ENCODE measurements around the gene APLP2. TPM values are rescaled to one million over a fixed set of nuclear protein-coding genes. Genes with fewer than 3 reads are reported as not detected.

APLP2 gene
- total RNA-seq, 1 donor from 2014 or later, result 815 TPM

DNA sequence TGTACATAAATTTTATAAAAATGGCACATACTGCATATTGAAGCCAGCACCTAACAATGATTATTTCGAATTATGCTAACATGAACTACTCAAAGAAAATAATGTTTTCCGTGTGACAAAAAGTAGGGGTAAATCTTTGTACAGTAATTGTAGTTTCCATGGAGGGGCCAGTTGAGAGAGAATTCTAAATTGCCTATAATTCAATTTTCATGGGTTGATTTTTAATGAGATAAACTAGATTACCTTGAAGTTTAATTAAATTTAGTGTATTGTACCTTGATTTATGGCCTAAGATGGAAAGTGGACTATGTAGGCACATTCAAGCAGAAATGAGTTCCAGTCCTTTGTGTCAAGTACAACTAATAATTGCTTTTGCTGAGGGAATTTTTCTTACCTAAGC, 5.0 kb downstream of the APLP2 start:
- peaks cover 44% of the 10 kb centered on the region for H3K4me1 Mint-ChIP-seq (ENCODE audit: unreplicated experiment)
- H3K4me3 Mint-ChIP-seq (ENCODE audit: unreplicated experiment), result no peak overlapping the region
- H3K27ac Mint-ChIP-seq (ENCODE audit: unreplicated experiment), result no peak overlapping the region
- TF ChIP-seq, protein P1, sequence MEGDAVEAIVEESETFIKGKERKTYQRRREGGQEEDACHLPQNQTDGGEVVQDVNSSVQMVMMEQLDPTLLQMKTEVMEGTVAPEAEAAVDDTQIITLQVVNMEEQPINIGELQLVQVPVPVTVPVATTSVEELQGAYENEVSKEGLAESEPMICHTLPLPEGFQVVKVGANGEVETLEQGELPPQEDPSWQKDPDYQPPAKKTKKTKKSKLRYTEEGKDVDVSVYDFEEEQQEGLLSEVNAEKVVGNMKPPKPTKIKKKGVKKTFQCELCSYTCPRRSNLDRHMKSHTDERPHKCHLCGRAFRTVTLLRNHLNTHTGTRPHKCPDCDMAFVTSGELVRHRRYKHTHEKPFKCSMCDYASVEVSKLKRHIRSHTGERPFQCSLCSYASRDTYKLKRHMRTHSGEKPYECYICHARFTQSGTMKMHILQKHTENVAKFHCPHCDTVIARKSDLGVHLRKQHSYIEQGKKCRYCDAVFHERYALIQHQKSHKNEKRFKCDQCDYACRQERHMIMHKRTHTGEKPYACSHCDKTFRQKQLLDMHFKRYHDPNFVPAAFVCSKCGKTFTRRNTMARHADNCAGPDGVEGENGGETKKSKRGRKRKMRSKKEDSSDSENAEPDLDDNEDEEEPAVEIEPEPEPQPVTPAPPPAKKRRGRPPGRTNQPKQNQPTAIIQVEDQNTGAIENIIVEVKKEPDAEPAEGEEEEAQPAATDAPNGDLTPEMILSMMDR (IDR thresholded peaks at IDR 0.05; ENCODE audit: unreplicated experiment), result no peak
- H3K9me3 Mint-ChIP-seq (ENCODE audit: unreplicated experiment), result no peaks in the 10 kb centered on the region
- DNase-seq (ENCODE audit: low spot score), result no peak
- peaks cover 7% of the 10 kb centered on the region for H3K36me3 Mint-ChIP-seq (ENCODE audit: low read depth, unreplicated experiment)
- peaks cover 3% of the 10 kb centered on the region for H3K27me3 Mint-ChIP-seq (ENCODE audit: unreplicated experiment)

DNA sequence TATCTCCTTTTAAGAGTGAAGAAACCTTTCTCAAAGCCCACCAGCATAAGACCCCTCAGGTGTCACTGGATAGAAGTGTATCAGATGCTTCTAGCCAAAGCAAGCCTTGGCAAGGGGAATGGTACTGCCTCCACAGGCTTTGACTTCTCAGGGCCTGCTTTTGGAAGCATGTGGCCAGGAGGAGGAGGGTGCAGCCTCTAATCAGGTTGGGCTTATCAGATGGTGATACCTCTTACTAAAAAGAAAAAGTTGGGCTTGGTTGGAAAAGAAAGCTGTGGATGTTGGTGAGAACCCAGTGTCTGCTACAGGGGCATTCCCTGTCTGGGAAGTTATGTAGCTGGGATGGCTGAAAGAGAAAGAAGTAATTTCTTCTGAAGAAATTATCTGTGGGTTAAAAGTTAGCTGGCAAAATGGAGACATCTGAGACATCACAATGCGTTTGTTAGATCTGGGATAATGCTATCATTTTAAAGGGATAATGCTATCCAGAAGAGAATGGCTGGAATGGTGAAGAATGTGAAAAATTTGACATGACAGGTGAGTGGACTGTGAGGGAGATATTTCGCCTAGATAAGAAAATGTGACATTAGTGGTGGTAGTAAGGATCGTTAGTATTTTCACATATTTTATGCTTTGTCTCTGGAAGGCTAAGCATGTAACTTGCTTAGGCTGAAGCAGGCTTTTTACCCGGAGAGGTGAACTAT, 7.2 kb downstream of the APLP2 start:
- Mint-ChIP-seq H3K27ac (ENCODE audit: unreplicated experiment) (no peak overlapping the region), H3K4me3 (ENCODE audit: unreplicated experiment) (no peak overlapping the region)

DNA sequence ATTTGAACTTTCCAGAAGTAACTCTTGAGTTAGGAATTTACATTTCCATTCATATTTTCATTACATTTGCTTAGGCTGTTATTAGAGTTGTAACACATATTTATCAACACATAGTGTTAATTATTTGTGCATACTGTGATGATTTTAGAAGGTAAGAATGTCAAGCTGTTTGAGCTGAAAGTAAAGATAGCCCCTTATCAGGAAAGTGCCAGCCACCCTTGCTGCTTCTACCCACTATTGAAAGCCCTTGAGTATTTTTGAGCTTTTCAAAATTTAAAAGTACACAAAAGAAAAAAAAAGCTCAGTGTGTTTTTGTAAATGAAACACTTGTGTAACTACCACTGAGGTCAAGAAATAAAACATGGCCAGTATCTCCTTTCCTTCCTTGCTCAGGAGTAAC, 8.0 kb downstream of the APLP2 start:
- Mint-ChIP-seq H3K27ac (ENCODE audit: unreplicated experiment) (no peak overlapping the region), H3K9me3 (ENCODE audit: unreplicated experiment) (no peaks in the 10 kb centered on the region), H3K36me3 (ENCODE audit: low read depth, unreplicated experiment) (peaks cover 4% of the 10 kb centered on the region), H3K4me3 (ENCODE audit: unreplicated experiment) (no peak overlapping the region), H3K27me3 (ENCODE audit: unreplicated experiment) (no peaks in the 10 kb centered on the region), H3K4me1 (ENCODE audit: unreplicated experiment) (peaks cover 31% of the 10 kb centered on the region)
- TF ChIP-seq, protein P1 (IDR thresholded peaks at IDR 0.05; ENCODE audit: unreplicated experiment), result no peak
- no peak for DNase-seq (ENCODE audit: low spot score)

More for the DNA sequence above, 7.2 kb downstream of the APLP2 start:
- H3K9me3 Mint-ChIP-seq (ENCODE audit: unreplicated experiment), result no peaks in the 10 kb centered on the region
- no peak for DNase-seq (ENCODE audit: low spot score)
- no peaks in the 10 kb centered on the region for H3K27me3 Mint-ChIP-seq (ENCODE audit: unreplicated experiment)
- H3K36me3 Mint-ChIP-seq (ENCODE audit: low read depth, unreplicated experiment), result peaks cover 4% of the 10 kb centered on the region
- TF ChIP-seq, protein P1 (IDR thresholded peaks at IDR 0.05; ENCODE audit: unreplicated experiment), result no peak
- peaks cover 36% of the 10 kb centered on the region for H3K4me1 Mint-ChIP-seq (ENCODE audit: unreplicated experiment)

DNA sequence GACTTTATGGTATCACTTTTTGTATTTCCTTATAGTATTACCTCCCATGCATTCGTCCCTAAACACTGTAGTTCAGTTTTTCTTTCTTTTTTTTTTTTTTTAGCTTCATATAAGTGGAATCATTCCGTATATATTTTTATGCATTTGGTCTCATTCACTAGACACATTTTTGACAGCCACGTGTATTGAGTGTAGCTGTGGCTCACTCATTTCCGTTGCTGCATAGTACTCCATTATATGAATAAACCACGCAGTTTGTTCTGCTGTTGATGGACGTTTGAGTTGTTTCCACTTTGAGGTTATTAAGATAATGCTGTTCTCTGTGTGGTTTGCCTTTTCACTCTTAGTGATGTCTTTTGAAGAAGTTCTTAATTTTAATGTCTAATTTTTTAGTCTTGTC, 8.4 kb downstream of the APLP2 start:
- H3K9me3 Mint-ChIP-seq (ENCODE audit: unreplicated experiment), result no peaks in the 10 kb centered on the region
- TF ChIP-seq, protein P1 (IDR thresholded peaks at IDR 0.05; ENCODE audit: unreplicated experiment), result no peak
- peaks cover 31% of the 10 kb centered on the region for H3K4me1 Mint-ChIP-seq (ENCODE audit: unreplicated experiment)
- no peak for DNase-seq (ENCODE audit: low spot score)
- H3K4me3 Mint-ChIP-seq (ENCODE audit: unreplicated experiment), result no peak overlapping the region
- peaks cover 4% of the 10 kb centered on the region for H3K36me3 Mint-ChIP-seq (ENCODE audit: low read depth, unreplicated experiment)
- no peak overlapping the region for H3K27ac Mint-ChIP-seq (ENCODE audit: unreplicated experiment)
- H3K27me3 Mint-ChIP-seq (ENCODE audit: unreplicated experiment), result no peaks in the 10 kb centered on the region

DNA sequence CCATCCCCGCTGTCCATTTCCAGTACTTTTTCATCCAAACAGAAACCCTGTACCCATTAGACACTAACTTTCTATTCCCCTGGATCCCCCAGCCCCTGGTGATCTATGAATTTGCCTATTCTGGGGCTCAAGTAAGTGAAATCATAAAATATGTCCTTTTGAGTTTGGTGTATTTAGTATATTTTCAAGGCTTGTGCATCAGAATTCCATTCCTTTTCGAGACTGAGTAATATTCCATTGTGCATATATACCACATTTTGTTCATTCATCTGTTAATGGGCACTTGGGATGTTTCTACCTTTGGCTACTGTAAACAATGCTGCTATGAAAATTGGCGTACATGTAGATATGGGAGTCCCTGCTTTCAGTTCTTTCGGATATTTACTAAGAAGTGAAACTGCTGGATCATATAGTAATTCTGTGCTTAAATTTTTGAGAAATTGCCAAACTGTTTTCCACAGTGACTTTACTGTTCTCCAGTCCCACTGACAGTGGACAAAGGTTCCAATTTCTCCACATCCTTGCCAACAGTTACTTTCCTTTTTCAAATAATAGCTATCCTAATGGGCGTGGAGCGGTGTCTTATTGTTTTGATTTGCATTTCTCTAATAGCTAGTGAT, 16.1 kb downstream of the APLP2 start:
- TF ChIP-seq, protein P1 (IDR thresholded peaks at IDR 0.05; ENCODE audit: unreplicated experiment), result no peak
- Mint-ChIP-seq H3K9me3 (ENCODE audit: unreplicated experiment) (no peaks in the 10 kb centered on the region), H3K27me3 (ENCODE audit: unreplicated experiment) (no peaks in the 10 kb centered on the region), H3K4me3 (ENCODE audit: unreplicated experiment) (no peak overlapping the region), H3K36me3 (ENCODE audit: low read depth, unreplicated experiment) (peaks cover 13% of the 10 kb centered on the region), H3K4me1 (ENCODE audit: unreplicated experiment) (peaks cover 27% of the 10 kb centered on the region), H3K27ac (ENCODE audit: unreplicated experiment) (no peak overlapping the region)
- DNase-seq (ENCODE audit: low spot score), result no peak

Measured in endothelial cell (in vitro differentiated cells).